OCI-LY1 (cell line): ENCODE results near the gene FOXA1.

ENCODE experiments used
- EZH2 ChIP-seq: fragments of 200-600 bp; sonication (generic), shearing (Covaris generic); IDR thresholded peaks from 2 replicates; pipeline ENCODE4 v1.8.0; 2017; ENCODE audit warnings: borderline replicate concordance, mixed run types, mild to moderate bottlenecking, antibody characterized with exemption, low read length, moderate library complexity, mixed read lengths
- TF ChIP-seq, protein P1 (sequence below): fragments of 200-600 bp; sonication (generic), shearing (Covaris generic); IDR thresholded peaks from 2 replicates; pipeline ENCODE4 v1.5.1; 2017; ENCODE audit warnings: mild to moderate bottlenecking, antibody characterized with exemption, low read length, moderate library complexity, mixed read lengths

DNA sequence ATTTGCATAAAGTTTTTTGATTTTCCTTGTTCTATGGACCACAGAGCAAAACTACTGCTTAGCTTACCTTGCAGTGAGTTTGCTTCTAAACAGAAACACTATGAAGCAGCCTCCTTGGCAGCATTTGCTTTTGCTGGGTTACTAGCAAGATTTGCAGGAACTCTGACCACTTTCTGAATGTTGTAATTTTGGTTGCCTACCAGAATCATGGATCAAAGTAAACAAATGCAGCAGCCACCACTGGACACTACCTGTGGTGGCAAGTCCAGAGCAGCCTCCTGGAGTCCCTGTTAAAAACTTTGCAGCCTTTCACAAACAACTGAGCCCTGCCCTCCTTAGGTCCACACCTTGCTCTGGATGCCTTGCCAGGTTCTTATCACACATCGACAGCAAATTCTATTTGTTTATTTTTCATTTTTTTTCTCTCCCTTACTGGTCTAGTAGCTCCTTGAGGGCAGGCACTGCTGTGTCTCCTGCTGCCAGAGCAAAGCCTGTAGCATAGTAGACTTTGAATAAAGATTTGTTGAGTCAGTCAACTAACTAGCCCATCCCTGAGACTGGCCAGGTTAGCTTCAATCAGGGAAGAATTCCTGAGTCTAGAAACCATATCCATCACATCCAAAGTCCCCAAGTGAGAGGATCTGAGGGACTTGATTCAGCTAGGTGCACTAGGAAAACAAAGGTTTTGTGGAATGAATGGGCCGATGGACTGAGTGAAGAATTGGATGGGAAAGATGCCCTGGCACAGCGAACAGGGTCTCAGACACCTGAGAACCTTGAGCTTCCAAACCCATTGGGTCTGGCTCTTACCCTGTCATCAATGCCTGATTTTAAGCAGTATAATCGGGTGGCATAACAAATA lies 6.1 kb upstream of the FOXA1 start:
- TF ChIP-seq, protein P1, sequence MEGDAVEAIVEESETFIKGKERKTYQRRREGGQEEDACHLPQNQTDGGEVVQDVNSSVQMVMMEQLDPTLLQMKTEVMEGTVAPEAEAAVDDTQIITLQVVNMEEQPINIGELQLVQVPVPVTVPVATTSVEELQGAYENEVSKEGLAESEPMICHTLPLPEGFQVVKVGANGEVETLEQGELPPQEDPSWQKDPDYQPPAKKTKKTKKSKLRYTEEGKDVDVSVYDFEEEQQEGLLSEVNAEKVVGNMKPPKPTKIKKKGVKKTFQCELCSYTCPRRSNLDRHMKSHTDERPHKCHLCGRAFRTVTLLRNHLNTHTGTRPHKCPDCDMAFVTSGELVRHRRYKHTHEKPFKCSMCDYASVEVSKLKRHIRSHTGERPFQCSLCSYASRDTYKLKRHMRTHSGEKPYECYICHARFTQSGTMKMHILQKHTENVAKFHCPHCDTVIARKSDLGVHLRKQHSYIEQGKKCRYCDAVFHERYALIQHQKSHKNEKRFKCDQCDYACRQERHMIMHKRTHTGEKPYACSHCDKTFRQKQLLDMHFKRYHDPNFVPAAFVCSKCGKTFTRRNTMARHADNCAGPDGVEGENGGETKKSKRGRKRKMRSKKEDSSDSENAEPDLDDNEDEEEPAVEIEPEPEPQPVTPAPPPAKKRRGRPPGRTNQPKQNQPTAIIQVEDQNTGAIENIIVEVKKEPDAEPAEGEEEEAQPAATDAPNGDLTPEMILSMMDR = no peak
- no peak for TF ChIP-seq EZH2
